Measurements from ENCODE around the gene PDCD4.
A peak's percentile ranks its signal among the peaks of the same experiment; 100 is the strongest.

PDCD4 gene

DNA sequence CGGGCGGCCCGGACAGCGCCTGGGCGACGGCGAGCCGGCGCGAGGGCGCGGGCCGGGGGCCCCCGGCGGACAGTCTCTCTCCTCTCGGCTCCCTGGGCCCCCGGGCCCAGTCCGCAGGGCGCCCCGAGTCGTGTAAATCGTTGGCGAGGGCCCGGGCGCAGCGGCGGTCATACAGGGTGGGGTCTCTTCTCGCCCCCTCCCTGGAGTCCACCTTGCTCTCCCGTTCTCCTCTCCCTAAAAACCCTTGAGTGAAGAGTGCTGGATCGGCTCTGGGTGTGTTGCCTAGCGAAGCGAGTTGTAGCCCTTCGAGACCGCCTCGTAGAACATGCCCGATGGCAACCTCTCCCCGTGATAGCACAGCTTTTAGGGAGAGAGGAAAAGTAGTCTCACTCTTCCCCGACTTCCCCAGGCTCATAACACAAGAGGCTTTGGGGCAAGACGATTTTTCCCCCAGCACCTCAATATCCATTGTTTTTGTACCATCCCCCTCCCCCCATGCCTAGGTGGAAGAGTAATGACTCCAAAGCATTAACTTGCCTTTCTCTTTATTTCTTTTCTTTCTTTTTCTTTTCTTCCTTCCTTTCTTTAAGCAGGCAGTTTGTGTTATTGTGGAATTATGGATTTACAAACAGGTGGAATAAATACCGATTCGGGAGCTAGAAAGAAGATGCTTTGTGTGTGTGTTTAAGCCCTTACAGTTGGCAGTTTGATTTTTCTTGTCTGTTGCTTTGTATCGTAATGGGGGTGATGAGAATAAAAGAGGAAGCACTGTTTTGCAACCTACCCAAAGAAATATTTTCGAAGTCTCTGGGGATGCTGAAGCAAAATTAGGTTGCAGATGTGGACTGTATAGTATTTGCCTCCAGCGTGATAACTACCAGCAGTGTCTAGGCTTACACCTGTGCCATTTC, 48.5 kb downstream of the PDCD4 start:
- DNase-seq (ENCODE audit: low read depth): peak; percentile 10

- no peak for DNase-seq (ENCODE audit: low read depth)
Measured at GRCh38 chr10:110923856-110924493, 52.2 kb downstream of the PDCD4 start.

DNA sequence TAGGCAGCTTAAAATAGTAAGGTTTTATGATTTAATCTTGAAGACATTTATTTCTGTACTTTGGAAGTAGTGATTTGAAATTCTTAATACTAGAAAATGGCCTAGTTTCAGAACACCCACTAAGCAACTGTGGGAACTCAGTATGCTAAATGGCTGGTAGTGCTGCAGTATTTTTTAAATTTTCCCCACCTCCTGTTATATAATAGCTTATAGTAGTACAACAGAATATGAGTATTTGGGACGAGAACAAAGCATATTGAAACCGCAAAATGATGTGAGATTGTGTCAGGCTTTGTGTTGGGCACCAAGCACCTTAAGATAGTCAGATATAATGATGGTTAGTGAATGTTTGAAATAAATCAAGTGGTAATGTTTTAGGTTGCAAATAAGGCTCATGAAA, 55.7 kb downstream of the PDCD4 start:
- no peak for DNase-seq (ENCODE audit: low read depth)

- no peak for DNase-seq (ENCODE audit: low read depth)
Measured at GRCh38 chr10:110931769-110932381, 60.1 kb downstream of the PDCD4 start.

DNA sequence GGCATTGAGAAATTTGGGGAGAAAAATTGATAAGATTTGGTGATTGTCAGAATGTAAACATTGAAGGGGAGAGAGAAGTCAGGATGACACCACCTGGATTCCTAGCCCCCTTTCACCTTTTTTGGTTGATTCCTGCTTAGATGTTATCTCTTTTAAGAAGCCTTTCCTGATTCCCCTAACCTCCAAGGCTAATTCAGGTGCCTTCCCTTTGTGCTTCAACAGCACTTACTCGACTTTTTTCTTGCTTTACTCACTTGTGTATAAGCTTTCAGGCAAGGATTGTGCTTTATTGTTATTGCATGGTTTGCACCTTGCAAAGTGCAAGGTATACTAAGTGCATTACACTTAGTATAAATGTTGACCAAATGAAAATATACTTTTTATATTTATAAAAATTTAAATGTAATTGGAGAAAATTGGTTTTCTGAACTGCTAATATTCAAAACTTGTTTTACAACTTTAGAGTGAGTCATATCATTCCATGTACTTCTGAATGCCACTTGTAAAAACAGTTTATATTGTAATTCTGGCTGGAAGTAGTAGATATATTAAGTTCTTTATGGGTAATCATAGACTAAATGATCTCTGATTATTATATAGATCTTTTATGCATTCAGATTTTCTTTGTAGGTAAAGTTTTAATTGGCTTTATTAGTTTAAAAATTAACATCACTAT, 60.9 kb downstream of the PDCD4 start:
- no peak for DNase-seq (ENCODE audit: low read depth)

- no peak for DNase-seq (ENCODE audit: low read depth)
Measured at GRCh38 chr10:110936757-110937156, 65.0 kb downstream of the PDCD4 start.

GRCh38 chr10:110939419-110939818, 67.7 kb downstream of the PDCD4 start:
- DNase-seq (ENCODE audit: low read depth): no peak

- DNase-seq (ENCODE audit: low read depth): no peak
Measured at GRCh38 chr10:110944792-110945396, 73.2 kb downstream of the PDCD4 start.

- no peak for DNase-seq (ENCODE audit: low read depth)
Measured at GRCh38 chr10:110946496-110946895, 74.8 kb downstream of the PDCD4 start.

GRCh38 chr10:110947061-110947595, 75.4 kb downstream of the PDCD4 start:
- no peak for DNase-seq (ENCODE audit: low read depth)
